Dendritic cell treated with granulocyte-macrophage colony-stimulating factor and Interleukin-4, amounts not matched to agents 40 ng/mL and 50 ng/mL, for 4 days (primary cell): ENCODE measurements around the gene B3GALT4.
A peak's percentile ranks its signal among the peaks of the same experiment; 100 is the strongest.

Source experiments
- H3K27ac Mint-ChIP-seq: one replicate; pipeline ENCODE4 v1.8.0; 2022; ENCODE audit warnings: mild to moderate bottlenecking, mixed read lengths
- H3K27me3 Mint-ChIP-seq: one replicate; pipeline ENCODE4 v1.8.0; 2022; ENCODE audit warnings: mild to moderate bottlenecking, mixed read lengths
- H3K36me3 Mint-ChIP-seq: one replicate; pipeline ENCODE4 v1.8.0; 2022; ENCODE audit warnings: low read depth, mixed read lengths
- H3K4me1 Mint-ChIP-seq: one replicate; pipeline ENCODE4 v1.8.0; 2022; ENCODE audit warnings: low read depth, mixed read lengths
- H3K4me3 Mint-ChIP-seq: one replicate; pipeline ENCODE4 v1.8.0; 2022; ENCODE audit warnings: mild to moderate bottlenecking, moderate library complexity, mixed read lengths
- H3K9me3 Mint-ChIP-seq: one replicate; pipeline ENCODE4 v1.8.0; 2022; ENCODE audit warnings: mixed read lengths
- intact Hi-C: fragments of 100-400 bp; cut with micrococcal nuclease; formaldehyde crosslinking; loops from one replicate; pipeline ENCODE4 v1.15.0; 2022

Gene B3GALT4

DNA sequence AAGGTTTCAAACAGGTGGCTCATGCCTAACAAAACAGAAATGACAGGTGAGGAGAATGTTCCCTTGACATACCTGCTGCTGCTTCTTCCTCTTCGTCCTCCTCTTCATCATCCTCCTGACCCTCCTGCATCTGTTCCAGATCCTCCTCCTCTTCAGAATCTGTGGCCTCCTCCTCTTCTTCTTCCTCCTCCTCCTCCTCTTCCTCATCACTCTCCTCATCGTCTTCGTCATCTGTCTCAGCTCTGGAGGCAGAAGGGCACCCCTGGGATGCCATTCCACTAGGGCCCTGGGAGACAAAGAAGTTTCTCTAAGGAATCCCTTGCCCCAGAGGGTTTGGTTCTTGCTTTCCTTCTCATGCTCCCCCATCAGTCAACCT is 43.0 kb downstream of the B3GALT4 start:
- Mint-ChIP-seq H3K9me3 (no peaks in the 10 kb centered on the region), H3K4me1 (peaks cover 87% of the 10 kb centered on the region), H3K36me3 (peaks cover 74% of the 10 kb centered on the region), H3K4me3 (no peak overlapping the region), H3K27me3 (no peaks in the 10 kb centered on the region), H3K27ac (peak overlapping the region; percentile 98)
- intact Hi-C loops: no loop called here

DNA sequence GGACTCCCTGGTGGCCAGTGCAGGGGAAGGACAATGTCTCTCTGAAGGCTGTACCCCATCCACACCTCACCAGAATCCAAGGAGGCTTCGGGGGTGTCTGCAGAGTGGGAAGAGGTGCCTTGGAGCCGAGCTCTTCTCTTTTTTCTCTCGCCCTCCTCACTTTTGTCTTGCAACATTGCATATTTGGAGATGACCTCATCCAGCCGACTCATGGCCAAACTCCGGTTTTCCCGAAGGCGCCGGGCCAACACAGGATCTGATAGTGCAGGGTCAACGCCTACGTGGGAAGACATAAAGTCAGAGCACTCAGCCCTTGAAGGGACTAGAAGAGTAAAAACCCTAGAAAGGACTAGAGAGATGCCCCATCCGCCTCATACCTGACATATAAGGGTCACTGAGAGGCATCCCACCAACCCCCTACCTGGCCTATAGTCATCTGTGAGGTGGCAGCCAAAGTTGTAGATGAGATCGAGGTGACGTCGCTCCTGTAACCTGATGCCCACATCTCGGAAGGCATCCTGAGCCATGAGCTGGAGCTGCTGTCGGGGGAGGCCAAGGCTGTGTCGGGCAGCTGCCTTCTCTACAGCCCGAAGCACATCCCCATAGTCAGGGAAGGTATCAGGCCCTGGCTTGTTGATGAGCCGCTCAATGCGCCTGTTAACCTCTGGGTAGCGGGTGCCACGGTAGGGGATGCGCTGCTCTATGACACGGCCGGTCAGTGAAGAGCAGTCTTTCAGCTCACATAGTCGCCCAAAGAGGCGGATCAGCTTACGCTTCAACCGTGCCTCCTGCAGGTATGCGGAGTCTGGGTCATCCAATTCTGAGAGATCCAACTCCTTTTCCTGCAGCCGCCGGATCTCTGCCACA is 43.6 kb downstream of the B3GALT4 start:
- H3K4me3 Mint-ChIP-seq: peak overlapping the region; percentile 99
- peaks cover 81% of the 10 kb centered on the region for H3K4me1 Mint-ChIP-seq
- H3K27me3 Mint-ChIP-seq: no peaks in the 10 kb centered on the region
- H3K9me3 Mint-ChIP-seq: no peaks in the 10 kb centered on the region
- peak overlapping the region; percentile 100 for H3K27ac Mint-ChIP-seq
- peaks cover 68% of the 10 kb centered on the region for H3K36me3 Mint-ChIP-seq
- intact Hi-C loops: no loop called here

DNA sequence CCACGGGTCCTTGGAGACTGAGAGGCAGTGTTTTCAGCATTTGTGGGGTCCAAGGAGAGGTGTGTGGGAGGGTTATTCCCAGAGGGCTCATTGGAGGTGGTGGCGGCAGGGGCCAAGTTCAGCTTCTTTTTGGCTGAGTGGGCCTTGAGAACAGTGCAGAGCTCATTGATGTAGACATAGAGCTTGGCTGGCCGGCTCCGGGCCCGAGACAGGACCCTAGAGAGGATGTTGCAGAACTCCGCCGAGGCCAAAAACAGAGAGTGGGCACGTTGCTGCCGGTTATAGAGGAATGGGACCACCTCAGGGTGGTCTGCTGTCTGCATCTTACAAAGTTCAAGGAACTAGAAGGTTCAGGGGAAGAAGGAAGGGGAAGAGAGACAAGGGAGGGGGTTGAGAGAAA is 44.3 kb downstream of the B3GALT4 start:
- Mint-ChIP-seq H3K27ac (peak overlapping the region; percentile 100), H3K36me3 (peaks cover 61% of the 10 kb centered on the region), H3K27me3 (no peaks in the 10 kb centered on the region), H3K4me1 (peaks cover 74% of the 10 kb centered on the region), H3K4me3 (peak overlapping the region; percentile 99), H3K9me3 (no peaks in the 10 kb centered on the region)
- intact Hi-C loops: no loop called here

DNA sequence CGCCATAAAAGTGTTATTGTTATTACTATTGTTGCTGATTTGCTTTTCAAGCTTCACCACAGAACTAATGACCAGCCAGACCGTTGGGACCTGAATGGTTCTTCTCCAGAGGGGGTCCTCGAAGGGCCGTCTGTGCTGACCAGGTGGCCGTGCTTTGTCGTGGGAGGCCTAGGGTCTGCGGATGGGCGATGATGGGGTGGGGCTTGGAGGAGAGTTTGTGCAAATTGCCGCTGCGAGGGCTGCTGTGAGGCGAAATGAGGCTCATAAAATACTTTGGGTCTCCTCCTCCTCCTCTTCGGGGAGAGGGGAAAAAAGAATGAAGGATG is 46.7 kb downstream of the B3GALT4 start:
- intact Hi-C loops: loop anchor here (1.0 kb wide), 1 partner anchor 9 kb away; the partner anchor contains the start of gene TAPBP
- Mint-ChIP-seq H3K36me3 (peaks cover 43% of the 10 kb centered on the region), H3K4me1 (peaks cover 60% of the 10 kb centered on the region), H3K27ac (peak overlapping the region; percentile 100), H3K9me3 (no peaks in the 10 kb centered on the region), H3K27me3 (no peaks in the 10 kb centered on the region), H3K4me3 (peak overlapping the region; percentile 99)

DNA sequence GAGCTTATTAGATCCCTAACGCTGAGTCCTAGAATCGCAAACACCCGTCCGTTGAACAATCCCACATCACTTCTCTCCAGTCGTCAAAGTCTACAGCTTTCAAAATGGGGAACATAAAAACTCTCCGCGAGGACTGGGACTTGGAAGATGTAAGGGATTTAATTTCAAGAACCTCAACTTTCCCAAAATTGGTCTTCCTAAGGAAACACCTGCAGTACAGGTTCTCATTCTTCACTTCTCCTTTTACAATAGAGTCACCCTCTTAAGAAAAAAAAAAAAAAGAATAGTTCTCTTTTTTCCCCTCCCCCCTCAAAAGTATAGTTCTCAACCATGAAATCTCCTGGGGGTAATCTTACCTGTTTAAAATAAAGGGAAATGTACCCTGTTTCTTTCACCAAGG is 47.2 kb downstream of the B3GALT4 start:
- Mint-ChIP-seq H3K4me3 (peak overlapping the region; percentile 99), H3K36me3 (peaks cover 38% of the 10 kb centered on the region), H3K9me3 (no peaks in the 10 kb centered on the region), H3K27ac (peak overlapping the region; percentile 100), H3K27me3 (no peaks in the 10 kb centered on the region), H3K4me1 (peaks cover 54% of the 10 kb centered on the region)
- intact Hi-C loops: no loop called here
